ENCODE results near the gene RELB. TPM values are rescaled to one million over a fixed set of nuclear protein-coding genes. Genes with fewer than 3 reads are reported as not detected.

RELB gene
- total and polyA plus RNA-seq, 9 of the 15 experiments (the other 6 are each of a cell fraction or from before 2014, with no cell fraction given), result 0.15 to 1.1 (median 0.28) TPM; not detected in 2

DNA sequence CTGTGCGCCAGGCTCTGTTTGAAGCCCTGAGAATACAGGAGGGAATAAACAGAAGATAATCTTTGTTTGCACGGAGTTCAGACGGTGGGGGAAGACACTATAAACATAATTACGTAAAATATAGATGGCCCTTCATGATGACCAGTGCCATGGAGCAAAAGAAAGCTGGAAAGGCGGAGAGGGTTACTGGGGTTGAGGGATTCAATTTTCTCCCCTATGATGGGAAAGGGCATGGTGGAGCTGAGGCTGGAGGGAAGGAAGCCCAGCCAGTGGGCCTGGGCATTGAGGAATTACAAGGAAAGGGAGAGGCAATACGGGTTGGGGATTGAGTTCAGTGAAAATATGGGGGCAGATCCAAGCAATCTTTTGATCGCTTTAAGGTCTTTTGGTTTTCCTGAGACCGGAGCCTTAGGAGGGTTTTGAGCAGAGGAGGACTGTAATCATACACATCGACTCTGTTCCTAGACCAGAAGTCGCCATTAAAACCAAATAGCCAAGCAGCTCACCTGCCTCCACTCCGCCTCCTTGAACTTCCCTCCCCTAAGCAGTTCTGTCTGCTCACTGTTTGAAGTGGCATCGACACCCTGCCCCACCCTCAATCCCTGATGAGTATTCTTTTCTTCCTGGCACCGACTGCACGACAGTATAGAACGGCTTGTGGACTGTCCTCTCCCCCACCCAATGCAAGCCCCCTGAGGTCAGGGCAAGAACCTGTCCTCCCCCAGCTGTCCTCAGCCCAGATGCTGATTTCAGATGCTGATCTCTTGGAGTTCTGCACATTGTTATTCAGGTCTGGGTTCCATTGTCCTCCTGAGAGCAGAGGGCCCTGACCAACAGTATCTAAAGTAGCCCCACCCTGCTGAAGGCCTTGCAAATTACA is 75.8 kb downstream of the RELB start (continued):
- TF ChIP-seq HMGXB4 (CRISPR knock-in tag; IDR thresholded peaks at IDR 0.05) (no peak), TRIM24 (IDR thresholded peaks at IDR 0.05) (0 out of 4 replicates have a peak, but pooled peaks of 1 of the 2 experiments have one; percentile 17), SNIP1 (IDR thresholded peaks at IDR 0.05; ENCODE audit: low read depth) (no peak), SMARCE1 (IDR thresholded peaks at IDR 0.05) (0 out of 2 replicates have a peak, but pooled peaks have one; percentile 4), OTX1 (CRISPR knock-in tag; IDR thresholded peaks at IDR 0.05) (no peak), HNRNPUL1 (IDR thresholded peaks at IDR 0.05; ENCODE audit: low read length) (no peak), BCL6 (CRISPR knock-in tag; IDR thresholded peaks at IDR 0.05) (no peak), ETS1 (conservative IDR thresholded peaks at IDR 0.05; ENCODE audit: control insufficient read depth, low read depth, low read length) (no peak), TOE1 (IDR thresholded peaks at IDR 0.05; ENCODE audit: borderline replicate concordance) (no peak), TOE1 (CRISPR knock-in tag; IDR thresholded peaks at IDR 0.05; ENCODE audit: borderline replicate concordance, low read depth) (no peak), SRSF7 (optimal IDR thresholded peaks at IDR 0.05; ENCODE audit: low read depth, low read length) (no peak)
- TF ChIP-seq, protein P1, sequence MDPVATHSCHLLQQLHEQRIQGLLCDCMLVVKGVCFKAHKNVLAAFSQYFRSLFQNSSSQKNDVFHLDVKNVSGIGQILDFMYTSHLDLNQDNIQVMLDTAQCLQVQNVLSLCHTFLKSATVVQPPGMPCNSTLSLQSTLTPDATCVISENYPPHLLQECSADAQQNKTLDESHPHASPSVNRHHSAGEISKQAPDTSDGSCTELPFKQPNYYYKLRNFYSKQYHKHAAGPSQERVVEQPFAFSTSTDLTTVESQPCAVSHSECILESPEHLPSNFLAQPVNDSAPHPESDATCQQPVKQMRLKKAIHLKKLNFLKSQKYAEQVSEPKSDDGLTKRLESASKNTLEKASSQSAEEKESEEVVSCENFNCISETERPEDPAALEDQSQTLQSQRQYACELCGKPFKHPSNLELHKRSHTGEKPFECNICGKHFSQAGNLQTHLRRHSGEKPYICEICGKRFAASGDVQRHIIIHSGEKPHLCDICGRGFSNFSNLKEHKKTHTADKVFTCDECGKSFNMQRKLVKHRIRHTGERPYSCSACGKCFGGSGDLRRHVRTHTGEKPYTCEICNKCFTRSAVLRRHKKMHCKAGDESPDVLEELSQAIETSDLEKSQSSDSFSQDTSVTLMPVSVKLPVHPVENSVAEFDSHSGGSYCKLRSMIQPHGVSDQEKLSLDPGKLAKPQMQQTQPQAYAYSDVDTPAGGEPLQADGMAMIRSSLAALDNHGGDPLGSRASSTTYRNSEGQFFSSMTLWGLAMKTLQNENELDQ (CRISPR knock-in tag; IDR thresholded peaks at IDR 0.05; ENCODE audit: borderline replicate concordance), result 0 out of 2 replicates have a peak, but pooled peaks have one; percentile 49
- TF ChIP-seq, protein P2, sequence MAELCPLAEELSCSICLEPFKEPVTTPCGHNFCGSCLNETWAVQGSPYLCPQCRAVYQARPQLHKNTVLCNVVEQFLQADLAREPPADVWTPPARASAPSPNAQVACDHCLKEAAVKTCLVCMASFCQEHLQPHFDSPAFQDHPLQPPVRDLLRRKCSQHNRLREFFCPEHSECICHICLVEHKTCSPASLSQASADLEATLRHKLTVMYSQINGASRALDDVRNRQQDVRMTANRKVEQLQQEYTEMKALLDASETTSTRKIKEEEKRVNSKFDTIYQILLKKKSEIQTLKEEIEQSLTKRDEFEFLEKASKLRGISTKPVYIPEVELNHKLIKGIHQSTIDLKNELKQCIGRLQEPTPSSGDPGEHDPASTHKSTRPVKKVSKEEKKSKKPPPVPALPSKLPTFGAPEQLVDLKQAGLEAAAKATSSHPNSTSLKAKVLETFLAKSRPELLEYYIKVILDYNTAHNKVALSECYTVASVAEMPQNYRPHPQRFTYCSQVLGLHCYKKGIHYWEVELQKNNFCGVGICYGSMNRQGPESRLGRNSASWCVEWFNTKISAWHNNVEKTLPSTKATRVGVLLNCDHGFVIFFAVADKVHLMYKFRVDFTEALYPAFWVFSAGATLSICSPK (IDR thresholded peaks at IDR 0.05; ENCODE audit: borderline replicate concordance), result 0 out of 2 replicates have a peak, but pooled peaks have one; percentile 23

All from K562 (cell line).